Muscle of arm (tissue), 12 donors: ENCODE measurements around the gene KCNQ1. TPM values are rescaled to one million over a fixed set of nuclear protein-coding genes. Genes with fewer than 3 reads are reported as not detected.
"Not testable (repeated sequence)": the region's sequence is repeated elsewhere in the genome, so short reads cannot be mapped to it uniquely, and the experiment has no call there.

ENCODE experiments used
- DNase-seq: peaks from one replicate; pipeline ENCODE4 v3.0.0-alpha.2; 2013
- polyA plus RNA-seq, 12 donors: library from polyadenylated mRNA; unstranded; fragments of 120-200 nt; gene quantifications; one replicate each; pipeline ENCODE4 v1.2.1, GENCODE V29; 2013; ENCODE audit not compliant: insufficient read length in 12 of 12

KCNQ1 gene
- polyA plus RNA-seq, 12 donors = 1.3 to 2.5 (median 2.0) TPM; not detected in 2

DNA sequence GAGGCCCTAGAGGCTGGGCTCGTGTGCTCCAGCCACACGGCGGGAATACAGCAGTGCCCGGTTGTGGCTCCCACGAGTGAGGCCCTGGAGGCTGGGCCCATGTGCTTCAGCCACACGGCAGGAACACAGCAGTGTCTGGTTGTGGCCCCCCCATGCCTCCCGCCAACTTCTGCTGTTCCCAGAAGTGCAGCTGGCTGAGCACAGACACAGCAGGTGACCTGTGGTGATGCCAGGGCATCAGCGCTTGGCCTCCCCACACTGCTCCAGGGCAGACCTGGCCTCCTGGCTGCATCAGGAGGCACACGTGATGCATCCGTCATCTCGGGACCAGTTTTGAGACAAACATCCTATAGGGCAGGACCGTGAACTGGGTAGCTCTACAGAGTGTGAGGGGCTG lies 144.7 kb downstream of the KCNQ1 start:
- no peak for DNase-seq

DNA sequence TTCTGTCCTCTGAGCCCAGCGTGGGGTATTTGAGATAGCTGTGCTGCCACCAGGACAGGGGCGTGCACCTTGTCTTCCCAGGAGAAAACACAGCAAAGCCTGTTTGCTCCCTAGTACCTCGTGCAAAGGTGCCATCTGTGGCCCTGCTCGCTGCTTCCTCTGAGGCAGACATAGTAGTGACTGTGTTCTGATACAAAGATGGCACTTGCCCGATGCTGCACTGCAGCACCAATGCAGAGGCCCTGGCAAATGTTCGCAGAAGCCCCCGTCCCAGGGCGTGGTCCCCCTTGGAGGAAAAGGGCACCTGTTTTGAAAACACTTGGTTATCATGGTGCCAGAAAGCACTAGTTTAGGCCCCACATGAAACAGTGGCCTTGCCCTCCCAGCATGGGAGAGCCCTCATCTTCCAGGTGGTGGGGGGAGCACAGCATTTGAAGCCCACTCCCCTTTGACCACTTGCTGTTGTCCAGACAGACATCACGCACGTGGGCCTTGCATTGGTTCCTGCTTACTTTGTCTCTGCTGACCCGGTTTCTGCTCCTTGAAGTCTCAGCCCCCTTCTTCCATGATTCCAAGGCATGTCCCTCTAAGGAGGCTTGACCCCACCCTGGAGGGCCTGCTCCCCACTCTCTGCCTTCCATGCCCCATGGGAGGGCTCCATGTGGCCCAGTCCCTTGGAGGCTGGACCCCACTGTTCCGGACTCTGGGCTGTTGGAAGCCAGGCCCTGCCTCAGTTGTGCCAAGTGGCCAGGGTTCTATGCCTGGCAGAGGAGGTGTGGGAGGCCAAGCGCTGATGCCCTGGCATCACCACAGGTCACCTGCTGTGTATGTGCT lies 145.5 kb downstream of the KCNQ1 start:
- no peak for DNase-seq

DNA sequence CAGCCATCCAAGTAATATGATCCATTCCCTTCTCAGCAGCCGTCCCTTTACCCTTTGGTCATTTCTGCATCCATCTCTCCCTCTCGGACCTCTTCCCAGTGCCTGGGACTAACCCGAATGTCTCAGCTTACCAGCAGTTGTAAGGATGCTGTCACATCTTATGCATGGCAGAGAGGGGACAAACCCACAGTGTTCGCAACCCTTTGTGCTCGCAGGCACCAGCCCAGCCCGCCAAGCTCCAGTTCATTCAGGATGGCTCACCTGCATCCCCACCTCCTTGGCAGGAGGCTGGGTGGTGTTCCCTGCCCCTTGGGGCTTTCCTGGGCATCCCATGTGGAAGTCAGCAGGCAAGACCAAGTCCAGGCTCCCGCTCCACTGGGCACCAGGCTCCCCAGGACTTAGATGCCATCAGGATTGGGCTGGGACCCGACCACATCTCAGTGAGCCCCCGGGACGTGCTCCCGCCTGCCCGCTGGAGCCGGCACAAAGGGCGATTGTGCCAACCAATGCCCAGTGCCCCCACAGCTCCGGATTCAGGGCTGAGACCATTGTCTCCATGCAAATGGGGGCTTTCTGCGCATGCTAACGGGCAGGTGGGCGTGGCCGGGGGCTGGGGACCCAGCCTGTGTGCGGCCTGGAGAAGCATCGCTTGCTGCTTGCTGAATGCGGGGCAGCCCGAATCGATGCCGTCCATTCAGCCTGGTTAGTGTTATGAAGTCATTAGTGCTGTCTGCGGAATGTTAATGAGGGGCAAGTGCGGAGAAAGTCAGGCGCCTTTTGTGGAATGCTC lies 146.4 kb downstream of the KCNQ1 start:
- DNase-seq = no peak

DNA sequence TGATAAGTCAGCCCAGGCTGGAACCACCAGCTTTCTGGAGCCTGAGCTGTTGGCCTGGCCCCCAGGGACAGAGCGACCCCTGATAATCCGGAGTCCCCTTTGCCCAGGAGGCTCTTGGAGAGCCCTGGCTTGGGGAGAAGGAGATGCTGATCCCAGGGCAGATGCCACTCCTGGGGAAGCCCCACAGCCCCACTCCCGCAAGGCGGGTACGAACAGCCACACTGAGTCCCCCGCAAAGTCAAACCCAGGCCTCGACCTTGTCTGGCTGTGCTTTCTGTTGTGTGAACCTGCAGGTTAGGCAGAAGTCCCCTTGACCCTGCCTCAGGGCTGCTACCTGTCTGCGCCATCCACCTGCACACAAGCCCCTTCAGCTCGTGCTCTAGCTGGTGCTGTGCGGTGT lies 147.0 kb downstream of the KCNQ1 start:
- no peak for DNase-seq

DNA sequence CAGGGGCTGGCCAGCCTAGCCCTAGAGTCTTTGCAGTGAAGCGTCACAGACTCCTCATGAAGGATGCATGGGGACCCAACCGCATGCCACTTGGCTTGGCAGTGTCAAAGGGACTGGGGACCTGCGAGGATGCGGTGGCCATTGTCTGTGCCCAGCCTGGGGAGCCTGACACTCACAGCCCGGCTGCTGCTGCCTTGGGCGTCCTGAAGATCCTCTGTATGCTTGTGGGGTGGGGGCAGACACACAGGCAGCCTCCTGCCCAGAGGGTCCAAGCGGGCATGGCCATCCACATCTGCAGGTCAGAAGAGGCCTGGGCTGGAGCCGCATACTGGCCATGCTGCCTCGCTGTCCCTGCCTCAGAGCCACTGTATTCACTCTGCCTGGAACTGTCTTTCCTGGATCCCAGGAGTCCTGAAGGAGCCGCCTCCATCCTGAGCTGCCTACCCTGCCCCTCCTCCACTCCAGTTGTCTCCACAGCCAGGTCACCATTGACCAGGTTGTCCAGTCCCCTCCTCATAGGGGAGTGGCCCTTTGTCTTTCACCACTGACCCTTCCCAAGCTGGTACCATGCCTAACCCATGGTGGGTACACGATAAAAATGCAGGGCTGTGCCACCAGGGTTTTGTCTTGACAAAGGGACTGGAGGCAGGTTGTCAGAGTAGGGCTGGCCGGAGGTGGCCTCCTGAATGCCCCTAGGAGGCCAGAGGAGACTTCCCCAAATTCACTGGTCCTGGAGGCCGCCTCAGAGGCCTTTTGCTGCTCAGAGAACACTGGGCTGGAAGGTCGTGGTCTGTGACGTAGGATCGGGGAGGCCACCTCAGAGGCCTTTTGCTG lies 148.0 kb downstream of the KCNQ1 start:
- DNase-seq = no peak

DNA sequence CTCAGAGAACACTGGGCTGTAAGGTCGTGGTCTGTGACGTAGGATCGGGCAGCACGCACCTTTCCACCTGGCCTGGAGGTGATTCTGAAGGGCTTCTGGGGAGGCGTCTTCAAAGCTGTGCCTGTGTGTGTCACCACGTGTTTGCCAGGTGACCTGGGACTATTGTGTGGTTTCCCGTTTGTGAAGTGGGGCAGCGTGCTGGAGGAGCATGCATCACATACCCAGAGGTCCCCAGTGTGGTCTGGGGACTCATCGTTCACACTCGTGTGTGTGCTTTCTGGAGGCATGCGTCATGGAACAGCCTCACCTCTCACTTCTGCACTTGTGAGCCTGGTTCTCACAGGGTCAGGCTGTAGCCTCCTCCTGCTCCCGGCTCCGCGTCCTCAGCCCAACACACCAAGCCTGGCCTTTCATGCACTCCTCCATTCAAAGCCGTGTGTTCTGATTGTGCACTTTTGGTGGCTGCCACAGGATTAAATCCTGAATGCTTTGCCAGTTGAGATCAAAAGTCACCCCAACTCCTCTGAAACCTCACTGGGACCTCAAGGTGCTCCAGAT lies 148.7 kb downstream of the KCNQ1 start:
- no peak for DNase-seq

DNA sequence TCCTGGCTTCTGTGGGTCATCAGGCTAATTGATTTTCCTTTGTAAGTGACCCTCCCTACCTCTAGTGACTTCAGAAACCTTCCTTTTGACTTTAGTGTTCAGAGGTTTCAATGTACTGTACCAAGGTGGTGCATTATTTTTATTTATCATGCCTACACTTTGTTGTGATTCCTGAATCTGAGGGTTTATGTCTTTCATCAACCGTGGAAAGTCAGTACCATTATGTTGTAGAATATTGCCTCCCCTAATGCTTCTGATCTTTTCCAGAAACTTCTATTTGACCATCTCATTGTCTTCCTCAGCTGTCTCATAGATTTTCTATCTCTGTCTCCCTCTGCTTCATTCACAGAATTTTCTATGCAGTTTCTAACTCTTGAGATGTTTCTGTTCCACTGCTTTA lies 149.5 kb downstream of the KCNQ1 start:
- no peak for DNase-seq

DNA sequence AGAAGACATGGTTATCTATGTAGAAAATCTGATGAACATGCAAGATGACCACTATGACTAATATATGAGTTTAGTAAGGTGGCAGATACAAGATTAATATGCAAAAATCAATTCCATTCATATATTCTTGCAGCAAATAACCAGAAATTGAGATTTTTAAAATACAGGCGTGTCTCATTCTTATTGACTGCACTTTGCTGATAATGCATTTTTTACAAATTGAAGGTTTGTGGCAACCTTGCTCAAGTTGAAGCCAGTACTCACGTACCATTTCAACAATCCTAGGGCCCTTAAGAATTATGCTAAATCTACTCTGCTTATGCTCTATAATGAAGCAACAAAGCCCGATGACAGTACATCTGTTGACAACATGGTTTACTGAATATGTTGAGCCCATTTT lies 150.4 kb downstream of the KCNQ1 start:
- DNase-seq = no peak

DNA sequence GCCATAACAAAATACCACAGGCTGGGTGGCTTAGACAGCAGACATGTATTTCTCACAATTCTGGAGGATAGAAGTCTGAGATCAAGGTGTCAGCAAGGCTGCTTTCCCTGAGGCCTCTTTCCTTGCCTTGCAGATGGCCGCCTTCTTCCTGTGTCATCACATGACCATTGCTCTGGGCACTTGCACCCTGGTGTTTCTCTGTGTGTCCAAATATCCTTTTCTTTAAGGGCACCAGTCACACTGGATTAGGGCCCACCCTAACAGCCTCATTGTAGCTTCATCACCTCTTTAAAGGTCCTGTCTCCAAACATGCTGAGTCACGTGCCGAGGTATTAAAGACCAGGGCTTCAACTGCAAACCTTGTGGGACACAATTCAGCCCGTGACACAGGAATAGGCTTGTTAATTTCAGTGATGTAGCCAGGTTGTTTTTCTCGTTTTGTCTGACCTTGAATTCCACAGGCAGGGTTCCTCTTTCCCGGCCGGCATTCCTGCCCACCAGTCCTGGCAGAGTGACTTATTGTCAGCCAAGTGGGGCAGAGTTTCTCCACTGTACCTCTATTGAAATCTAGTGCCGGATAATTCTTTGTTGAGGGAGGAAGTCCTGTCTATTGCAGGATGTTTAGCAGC lies 154.9 kb downstream of the KCNQ1 start:
- no peak for DNase-seq

DNA sequence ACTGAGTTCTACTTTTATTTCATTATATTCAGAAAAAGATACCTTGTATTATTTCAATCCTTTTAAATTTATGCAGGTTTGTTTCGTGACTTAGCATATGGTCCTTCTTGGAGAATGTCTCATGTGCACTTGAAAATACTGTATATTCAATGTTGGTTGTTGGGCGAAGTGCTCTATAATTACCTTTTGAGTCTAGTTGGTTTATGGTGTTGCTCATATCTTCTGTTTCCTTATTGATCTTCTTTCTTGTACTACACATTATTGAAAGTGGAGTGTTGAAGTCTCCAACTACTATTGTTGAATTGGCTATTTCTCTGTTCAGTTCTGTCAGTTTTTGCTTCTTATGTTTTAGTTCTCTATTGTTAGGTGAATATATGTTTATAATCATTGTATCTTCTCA lies 164.5 kb downstream of the KCNQ1 start:
- DNase-seq = no peak

DNA sequence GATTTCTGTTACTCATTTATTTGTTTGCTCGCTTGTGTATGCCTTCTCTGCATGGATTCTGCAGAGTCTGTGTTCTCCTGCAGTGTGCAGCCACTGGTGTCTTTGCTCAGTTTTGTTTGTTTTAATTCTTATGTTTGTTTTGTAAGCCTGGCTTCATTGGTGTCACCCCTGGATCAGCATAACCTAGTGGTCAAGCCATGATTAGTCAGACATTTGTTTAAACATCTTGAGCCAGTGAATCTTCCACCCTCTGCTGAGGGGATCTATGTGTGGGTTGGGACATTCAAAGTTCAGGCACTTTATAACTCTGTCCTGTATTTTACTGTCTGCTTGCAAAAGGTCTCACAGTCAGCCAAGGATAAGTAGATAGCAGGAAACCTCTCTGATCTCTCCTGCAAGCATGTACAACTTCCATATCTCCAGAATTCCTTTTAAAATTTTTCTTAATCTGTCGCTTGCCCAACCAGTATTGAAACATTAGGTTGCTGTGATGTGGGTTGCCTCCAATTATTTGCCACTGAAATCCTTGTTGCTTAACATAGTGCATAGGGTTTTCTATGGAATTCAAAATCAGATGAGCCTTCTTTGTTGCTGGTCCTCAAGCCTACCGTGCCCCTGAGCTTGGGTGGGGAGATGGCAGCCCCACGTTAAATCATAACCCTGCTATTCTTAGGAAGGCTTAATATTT lies 168.2 kb downstream of the KCNQ1 start:
- DNase-seq = no peak

DNA sequence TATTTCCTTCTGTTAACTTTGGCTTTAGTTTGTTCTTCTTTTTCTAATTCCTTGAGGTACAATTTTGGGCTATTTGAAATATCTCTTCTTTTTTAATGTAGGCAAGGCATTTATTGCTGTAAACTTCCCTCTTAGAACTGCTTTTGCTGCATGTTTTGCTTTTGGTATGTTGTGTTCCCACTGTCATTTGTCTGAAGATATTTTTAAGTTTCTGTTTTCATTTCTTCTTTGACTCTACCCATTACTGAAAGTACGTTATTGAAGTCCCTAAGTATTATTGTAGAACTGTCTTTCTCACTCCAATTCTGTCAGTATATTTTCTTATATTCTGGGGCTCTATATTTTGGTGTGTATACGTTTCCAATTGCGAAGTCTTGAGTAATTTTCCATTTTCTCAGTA lies 177.1 kb downstream of the KCNQ1 start:
- DNase-seq = peak; percentile 7

DNA sequence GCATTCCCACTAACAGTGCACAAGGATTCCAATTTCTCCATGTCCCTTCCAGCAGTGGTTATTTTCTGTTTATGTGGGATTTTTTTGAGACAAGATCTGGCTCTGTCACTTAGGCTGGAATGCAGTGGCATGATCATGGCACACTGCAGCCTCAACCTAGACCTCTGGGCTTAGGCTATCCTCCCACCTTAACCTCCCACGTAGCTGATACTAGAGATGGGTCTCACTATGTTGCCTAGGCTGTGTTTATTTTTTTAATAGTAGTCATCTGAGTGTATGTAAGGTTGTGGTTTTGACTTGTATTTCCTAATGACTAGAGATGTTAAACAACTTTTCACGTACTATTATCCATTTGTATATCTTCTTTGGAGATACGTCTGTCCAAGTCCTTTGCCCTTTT lies 180.4 kb downstream of the KCNQ1 start:
- DNase-seq = no peak

DNA sequence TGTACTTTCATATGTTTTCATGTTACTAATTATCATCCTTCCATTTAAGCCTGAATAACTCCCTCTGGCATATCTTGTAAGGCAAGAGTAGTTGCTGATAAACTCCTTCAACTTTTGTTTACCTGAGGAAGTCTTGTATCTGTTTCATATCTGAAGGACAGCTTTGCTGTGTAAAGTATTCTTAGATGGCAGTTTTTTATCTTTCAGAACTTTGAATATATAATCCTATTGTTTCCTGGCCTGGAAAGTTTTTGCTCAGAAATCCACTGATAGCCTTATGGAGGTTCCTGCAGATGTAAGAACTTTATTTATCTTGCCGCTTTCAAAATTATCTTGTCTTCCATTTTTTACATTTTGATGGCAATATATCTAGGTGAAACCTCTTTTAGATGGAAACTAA lies 185.9 kb downstream of the KCNQ1 start:
- no peak for DNase-seq

DNA sequence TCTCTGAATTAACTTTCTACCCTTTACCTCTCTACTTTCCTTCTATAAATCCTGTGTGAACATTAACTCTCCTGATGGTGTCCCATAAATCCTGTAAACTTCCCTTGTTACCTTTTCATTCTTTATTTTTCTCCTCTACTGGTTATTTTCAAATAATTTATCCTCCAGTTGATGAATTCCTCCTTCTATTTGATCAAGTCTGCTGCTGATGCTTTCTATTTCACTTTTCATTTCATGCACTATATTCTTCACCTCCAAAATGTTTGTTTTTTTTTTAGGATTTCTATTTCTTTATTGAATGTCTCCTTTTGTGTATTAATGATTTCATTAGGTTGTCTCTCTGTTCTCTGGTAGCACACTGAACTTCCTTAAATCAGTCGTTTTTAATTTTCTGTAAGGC lies 186.4 kb downstream of the KCNQ1 start:
- DNase-seq = no peak

DNA sequence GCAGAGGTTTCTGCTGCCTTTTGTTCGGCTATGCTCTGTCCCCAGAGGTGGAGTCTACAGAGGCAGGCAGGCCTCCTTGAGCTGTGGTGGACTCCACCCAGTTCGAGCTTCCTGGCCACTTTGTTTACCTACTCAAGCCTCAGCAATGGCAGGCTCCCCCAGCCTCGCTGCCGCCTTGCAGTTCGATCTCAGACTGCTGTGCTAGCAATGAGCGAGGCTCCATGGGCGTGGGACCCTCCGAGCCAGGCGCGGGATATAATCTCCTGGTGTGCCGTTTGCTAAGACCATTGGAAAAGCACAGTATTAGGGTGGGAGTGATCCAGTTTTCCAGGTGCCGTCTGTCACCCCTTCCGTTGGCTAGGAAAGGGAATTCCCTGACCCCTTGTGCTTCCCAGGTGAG lies 195.0 kb downstream of the KCNQ1 start:
- not testable (repeated sequence) for DNase-seq

DNA sequence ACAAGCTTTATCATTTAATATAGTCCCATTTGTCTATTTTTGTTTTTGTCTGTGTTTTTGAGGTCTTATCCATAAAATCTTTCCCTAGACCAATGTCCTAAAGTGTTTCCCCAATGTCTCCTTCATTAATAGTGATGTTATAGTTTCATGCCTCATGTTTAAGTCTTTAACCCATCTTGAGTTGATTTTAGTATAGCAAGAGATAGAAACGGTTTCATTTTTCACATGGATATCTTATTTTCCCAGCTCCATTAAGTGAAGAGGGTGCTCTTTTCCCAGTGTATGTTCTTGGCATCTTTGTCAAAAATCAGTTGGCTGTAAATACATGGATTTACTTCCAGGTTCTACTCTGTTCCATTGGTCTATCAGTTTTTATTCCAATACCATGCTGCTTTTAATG lies 196.8 kb downstream of the KCNQ1 start:
- no peak for DNase-seq

DNA sequence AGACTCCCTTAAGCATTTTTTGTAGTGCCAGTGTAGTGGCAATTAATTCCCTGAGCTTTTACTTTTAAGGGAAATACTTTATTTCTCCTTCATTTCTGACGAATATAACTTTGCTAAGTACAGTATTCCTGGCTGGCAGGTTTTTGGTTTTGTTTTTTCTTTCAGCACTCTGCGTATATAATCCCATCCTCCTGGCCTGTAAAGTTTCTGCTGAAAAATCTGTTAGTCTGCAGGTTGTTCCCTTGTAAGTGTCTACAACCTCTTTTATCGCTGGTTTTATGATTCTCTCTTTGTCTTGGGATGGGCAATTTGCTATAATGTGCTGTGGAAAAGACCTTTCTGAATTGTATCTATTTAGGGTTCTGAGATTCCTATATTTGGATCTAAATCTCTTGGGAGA lies 198.9 kb downstream of the KCNQ1 start:
- no peak for DNase-seq

DNA sequence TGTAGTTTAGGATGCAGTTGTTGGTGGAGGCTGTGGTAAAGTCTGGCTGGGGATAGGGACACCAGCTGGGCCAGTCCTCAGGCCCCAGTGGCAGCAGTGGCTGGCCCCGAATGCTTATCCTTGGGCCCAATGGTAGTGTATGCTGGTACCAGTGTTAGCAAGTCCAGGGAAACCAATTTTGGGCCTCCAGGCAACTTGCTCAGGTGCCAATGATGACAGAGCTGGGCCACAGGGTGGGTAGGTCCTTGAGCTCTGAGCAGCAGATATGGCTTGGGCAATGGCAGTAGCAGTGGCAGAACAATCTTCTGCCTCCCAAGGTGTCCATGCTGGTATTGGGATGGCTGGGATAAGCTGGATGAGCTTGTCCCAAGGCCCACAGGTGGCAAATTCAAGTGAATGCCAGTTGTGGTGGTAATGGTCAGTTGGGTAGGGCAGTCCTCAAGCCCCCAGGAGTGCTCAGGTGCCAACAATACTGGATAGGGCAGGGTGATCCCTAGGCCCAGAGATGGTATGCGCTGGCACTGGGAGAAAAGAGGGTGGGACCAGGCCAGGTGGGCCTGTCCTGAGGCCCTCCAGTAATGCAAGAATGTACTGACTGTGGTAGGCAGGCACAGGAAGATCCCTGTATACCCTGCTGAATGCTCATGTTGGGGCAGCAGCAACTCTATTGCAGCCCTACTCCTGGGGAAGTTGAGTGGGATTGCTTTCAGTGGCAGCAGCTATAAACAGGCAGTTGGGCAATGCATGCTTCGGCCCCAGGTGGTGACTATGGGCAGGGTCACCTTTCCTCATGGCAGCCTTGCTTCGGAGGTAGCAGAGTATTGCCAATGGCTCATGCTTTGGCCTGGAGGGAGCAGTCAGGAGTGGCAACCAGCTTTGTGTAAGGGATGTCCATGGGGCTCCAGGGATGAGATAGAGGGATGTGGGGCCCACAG lies 200.3 kb downstream of the KCNQ1 start:
- DNase-seq = no peak

DNA sequence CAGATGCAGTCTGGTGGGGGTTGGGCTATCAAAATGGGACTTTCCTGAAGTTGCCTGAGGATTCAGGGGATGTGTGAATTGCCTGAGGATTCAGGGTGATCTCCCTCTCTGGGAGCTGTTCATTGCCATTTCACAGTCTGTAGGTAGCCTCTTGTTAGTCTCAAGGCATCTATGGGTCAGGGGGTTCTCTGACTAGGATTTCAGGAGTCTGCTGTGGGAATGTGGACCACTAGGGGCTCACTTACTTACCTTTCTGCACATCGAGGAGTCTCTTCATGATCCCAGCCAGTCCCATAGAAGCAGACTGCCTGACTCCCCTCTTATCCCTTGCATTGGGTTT lies 200.9 kb downstream of the KCNQ1 start:
- DNase-seq = no peak
